Activated T-cell treated with anti-CD3 and anti-CD28 coated beads, Interleukin-2, amount 50 U/mL, for 24 hours (primary cell): ENCODE results near the gene CBLN2.

Source experiments
- DNase-seq: peaks from one replicate; pipeline ENCODE4 v3.0.0-alpha.2; 2020
- H3K27ac Mint-ChIP-seq: 2 replicates; pipeline ENCODE4 v1.8.0; 2020; ENCODE audit warnings: mild to moderate bottlenecking, mixed read lengths
- H3K27me3 Mint-ChIP-seq: 2 replicates; pipeline ENCODE4 v1.8.0; 2020; ENCODE audit warnings: mixed read lengths
- H3K36me3 Mint-ChIP-seq: 2 replicates; pipeline ENCODE4 v1.8.0; 2020; ENCODE audit warnings: low read depth, mixed read lengths
- H3K4me1 Mint-ChIP-seq: 2 replicates; pipeline ENCODE4 v1.8.0; 2020; ENCODE audit warnings: low read depth, mixed read lengths
- H3K4me3 Mint-ChIP-seq: 2 replicates; pipeline ENCODE4 v1.8.0; 2020; ENCODE audit warnings: mild to moderate bottlenecking, moderate library complexity, mixed read lengths
- H3K9me3 Mint-ChIP-seq: 2 replicates; pipeline ENCODE4 v1.8.0; 2020; ENCODE audit warnings: mixed read lengths

CBLN2 gene

GRCh38 chr18:72502671-72503431 is 41.3 kb downstream of the CBLN2 start:
- H3K4me3 Mint-ChIP-seq, result no peak overlapping the region
- no peaks in the 10 kb centered on the region for H3K4me1 Mint-ChIP-seq
- DNase-seq, result no peak
- no peaks in the 10 kb centered on the region for H3K9me3 Mint-ChIP-seq
- no peaks in the 10 kb centered on the region for H3K36me3 Mint-ChIP-seq
- H3K27ac Mint-ChIP-seq, result no peak overlapping the region
- no peaks in the 10 kb centered on the region for H3K27me3 Mint-ChIP-seq

GRCh38 chr18:72492497-72492896 is 51.6 kb downstream of the CBLN2 start:
- Mint-ChIP-seq H3K9me3 (no peaks in the 10 kb centered on the region), H3K4me1 (no peaks in the 10 kb centered on the region), H3K36me3 (no peaks in the 10 kb centered on the region), H3K27ac (no peak overlapping the region), H3K27me3 (no peaks in the 10 kb centered on the region), H3K4me3 (no peak overlapping the region)
- no peak for DNase-seq
